GM13976 (cell line): ENCODE data around the gene BAZ1A.

ENCODE experiments used
- DNase-seq: peaks from one replicate; pipeline ENCODE4 v3.0.0; 2012; ENCODE audit warnings: low spot score
- in situ Hi-C: fragments of 300-500 bp; cut with MboI; formaldehyde crosslinking; loops from one replicate; pipeline ENCODE4 v1.12.0; 2022; ENCODE audit warnings: low sequenced_read_pairs, mixed read lengths, inconsistent platforms; ENCODE audit not compliant: unreplicated experiment
- TF ChIP-seq, protein P1 (sequence below): IDR thresholded peaks from 2 replicates; pipeline ENCODE4 v1.5.1; 2012; ENCODE audit warnings: borderline replicate concordance, mild to moderate bottlenecking; ENCODE audit not compliant: insufficient read depth; ENCODE audit errors: extremely low read depth, missing control alignments, control extremely low read depth

The BAZ1A gene

DNA sequence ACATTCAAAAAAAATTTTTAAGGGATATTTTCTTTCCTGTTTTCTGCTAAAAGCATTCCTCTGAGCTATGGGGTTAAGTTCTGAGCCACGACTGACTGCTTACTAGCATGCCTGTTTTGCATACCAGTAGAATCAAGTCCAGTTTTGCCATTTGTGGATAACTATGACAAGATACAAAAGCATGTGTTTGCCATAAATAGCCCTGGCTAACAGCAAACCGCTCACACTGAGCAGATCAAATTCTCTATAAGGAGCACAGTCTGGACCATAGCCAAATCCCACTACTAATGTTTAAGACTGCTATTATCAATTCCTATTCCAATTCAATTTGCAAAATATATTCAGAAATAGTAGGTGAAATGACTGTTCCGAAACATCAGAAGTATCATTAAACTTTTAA is 164.0 kb downstream of the BAZ1A start:
- TF ChIP-seq, protein P1, sequence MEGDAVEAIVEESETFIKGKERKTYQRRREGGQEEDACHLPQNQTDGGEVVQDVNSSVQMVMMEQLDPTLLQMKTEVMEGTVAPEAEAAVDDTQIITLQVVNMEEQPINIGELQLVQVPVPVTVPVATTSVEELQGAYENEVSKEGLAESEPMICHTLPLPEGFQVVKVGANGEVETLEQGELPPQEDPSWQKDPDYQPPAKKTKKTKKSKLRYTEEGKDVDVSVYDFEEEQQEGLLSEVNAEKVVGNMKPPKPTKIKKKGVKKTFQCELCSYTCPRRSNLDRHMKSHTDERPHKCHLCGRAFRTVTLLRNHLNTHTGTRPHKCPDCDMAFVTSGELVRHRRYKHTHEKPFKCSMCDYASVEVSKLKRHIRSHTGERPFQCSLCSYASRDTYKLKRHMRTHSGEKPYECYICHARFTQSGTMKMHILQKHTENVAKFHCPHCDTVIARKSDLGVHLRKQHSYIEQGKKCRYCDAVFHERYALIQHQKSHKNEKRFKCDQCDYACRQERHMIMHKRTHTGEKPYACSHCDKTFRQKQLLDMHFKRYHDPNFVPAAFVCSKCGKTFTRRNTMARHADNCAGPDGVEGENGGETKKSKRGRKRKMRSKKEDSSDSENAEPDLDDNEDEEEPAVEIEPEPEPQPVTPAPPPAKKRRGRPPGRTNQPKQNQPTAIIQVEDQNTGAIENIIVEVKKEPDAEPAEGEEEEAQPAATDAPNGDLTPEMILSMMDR = no peak
- in situ Hi-C loops = no loop called here
- peak; percentile 67 for DNase-seq

DNA sequence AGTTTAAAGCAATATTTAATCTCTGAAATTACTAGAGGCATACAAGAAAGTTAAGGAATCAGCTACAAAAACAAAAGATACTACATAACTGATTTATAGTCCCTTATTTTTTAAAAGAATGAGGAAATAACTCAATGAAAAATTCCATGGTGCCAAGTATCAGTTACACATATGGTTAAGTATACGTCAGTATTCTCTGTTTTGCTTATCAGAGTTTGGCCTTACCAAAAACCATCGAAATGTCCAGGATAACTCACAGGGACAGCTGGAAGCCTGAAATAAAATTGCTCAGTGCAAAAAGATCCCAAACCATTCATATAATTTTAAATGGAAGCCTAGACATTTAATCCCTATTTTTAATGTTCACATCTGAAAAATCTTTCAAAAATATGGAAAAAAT is 164.4 kb downstream of the BAZ1A start:
- no peak for DNase-seq
- in situ Hi-C loops = no loop called here
- TF ChIP-seq, protein P1 = no peak

DNA sequence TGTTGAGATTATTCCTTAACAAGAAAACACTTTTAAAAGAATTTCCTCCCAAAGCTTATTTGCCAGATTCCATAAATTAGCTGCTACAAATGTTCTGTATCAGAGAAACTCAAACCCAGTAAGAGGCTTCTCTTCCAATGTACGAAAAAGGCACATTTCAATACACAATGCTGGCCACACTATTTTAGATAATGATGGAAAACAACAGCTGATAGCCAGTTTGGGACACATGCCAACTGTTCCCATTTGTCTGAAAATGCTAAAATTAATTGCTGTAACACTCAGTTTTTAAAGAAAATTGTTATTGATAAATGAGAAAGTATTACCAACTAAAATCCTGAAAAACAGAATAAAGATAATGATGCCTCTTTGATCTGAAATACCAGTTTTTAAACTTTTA is 165.2 kb downstream of the BAZ1A start:
- TF ChIP-seq, protein P1 = no peak
- DNase-seq = no peak
- in situ Hi-C loops = no loop called here

DNA sequence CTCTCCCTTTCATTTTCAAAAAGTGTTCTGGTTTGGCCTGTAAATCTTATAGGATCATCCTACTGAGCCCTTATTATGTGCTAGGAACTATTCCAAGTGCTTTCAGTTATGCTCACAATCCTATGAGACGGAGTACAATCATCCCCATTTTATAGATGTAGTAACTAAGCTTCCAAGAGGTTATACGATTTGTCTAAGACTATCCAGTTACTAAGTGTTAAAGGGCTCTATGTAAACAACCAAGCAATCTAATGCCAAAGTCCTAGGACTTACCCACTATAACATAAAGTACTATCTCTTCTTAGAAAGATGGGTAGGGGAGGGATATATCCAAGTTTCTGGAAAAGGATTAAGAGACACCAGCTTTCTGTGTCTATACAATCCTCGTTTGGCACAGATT is 167.4 kb downstream of the BAZ1A start:
- in situ Hi-C loops = no loop called here
- DNase-seq = no peak
- TF ChIP-seq, protein P1 = no peak
